HepG2 (cell line): Measurements from ENCODE around the gene AFF4. TPM values are rescaled to one million over a fixed set of nuclear protein-coding genes. Genes with fewer than 3 reads are reported as not detected.

Experiments used
- ETV6 ChIP-seq: sonication (generic); formaldehyde crosslinking; conservative IDR thresholded peaks from 2 replicates; pipeline ENCODE4 v1.4.0; 2020; ENCODE audit warnings: missing genetic modification reagents
- HNF4A ChIP-seq: sonication (generic); formaldehyde crosslinking; IDR thresholded peaks from 2 replicates; pipeline ENCODE4 v1.4.0; 2020; ENCODE audit warnings: missing genetic modification reagents
- HOMEZ ChIP-seq: IDR thresholded peaks from 2 replicates; pipeline ENCODE4 v1.6.1; 2016; ENCODE audit warnings: low read depth
- IRF1 ChIP-seq: sonication (generic); formaldehyde crosslinking; IDR thresholded peaks from 2 replicates; pipeline ENCODE4 v1.4.0; 2020; ENCODE audit warnings: low read depth, mild to moderate bottlenecking, missing genetic modification reagents
- KDM5A ChIP-seq: fragments of 200-600 bp; sonication (generic); IDR thresholded peaks from 2 replicates; pipeline ENCODE4 v1.7.0; 2018; ENCODE audit warnings: antibody characterized with exemption, mild to moderate bottlenecking, low read length, borderline replicate concordance
- MAFK ChIP-seq, 2 experiments: IDR thresholded peaks in 1 of 2; conservative IDR thresholded peaks in 1 of 2; 2 replicates each; pipeline ENCODE4 v1.6.1; 2011; ENCODE audit warnings: improper control_type of control experiment in 2 of 2, low read length in 2 of 2
- MED8 ChIP-seq: sonication (generic); formaldehyde crosslinking; IDR thresholded peaks from 2 replicates; pipeline ENCODE4 v1.8.1; 2023; ENCODE audit warnings: mild to moderate bottlenecking, missing genetic modification reagents; ENCODE audit not compliant: insufficient replicate concordance
- NCOA1 ChIP-seq: sonication (generic); formaldehyde crosslinking; IDR thresholded peaks from 2 replicates; pipeline ENCODE4 v1.9.0; 2021; ENCODE audit warnings: missing genetic modification reagents
- NR2F6 ChIP-seq, 2 experiments: IDR thresholded peaks; 2 replicates each; pipeline ENCODE4 v1.6.1; 2016; ENCODE audit warnings: antibody characterized with exemption in 1 of 2, mild to moderate bottlenecking in 1 of 2
- PAF1 ChIP-seq: IDR thresholded peaks from 2 replicates; pipeline ENCODE4 v1.6.1; 2016; ENCODE audit warnings: missing genetic modification reagents, missing compliant biosample characterization
- PAWR ChIP-seq: sonication (generic); formaldehyde crosslinking; IDR thresholded peaks from 2 replicates; pipeline ENCODE4 v1.4.0; 2020; ENCODE audit warnings: missing genetic modification reagents, mild to moderate bottlenecking, borderline replicate concordance
- PHF20 ChIP-seq: sonication (generic); formaldehyde crosslinking; IDR thresholded peaks from 2 replicates; pipeline ENCODE4 v1.5.0; 2020; ENCODE audit warnings: mild to moderate bottlenecking, missing genetic modification reagents
- PRMT3 ChIP-seq: sonication (generic); formaldehyde crosslinking; IDR thresholded peaks from 2 replicates; pipeline ENCODE4 v1.8.1; 2022; ENCODE audit warnings: low read depth, mild to moderate bottlenecking, moderate library complexity, missing genetic modification reagents, borderline replicate concordance
- RBM22 ChIP-seq: fragments of 200-400 bp; formaldehyde crosslinking; optimal IDR thresholded peaks from 2 replicates; pipeline ENCODE3; 2017; ENCODE audit warnings: mild to moderate bottlenecking, low read length, moderate library complexity
- REL ChIP-seq: sonication (generic); formaldehyde crosslinking; conservative IDR thresholded peaks from 2 replicates; pipeline ENCODE4 v1.8.0; 2022; ENCODE audit warnings: mild to moderate bottlenecking, missing genetic modification reagents, moderate library complexity
- SIX1 ChIP-seq: sonication (generic); formaldehyde crosslinking; IDR thresholded peaks from 2 replicates; pipeline ENCODE4 v1.4.0; 2020; ENCODE audit warnings: missing genetic modification reagents, borderline replicate concordance
- SNRNP70 ChIP-seq: fragments of 200-400 bp; formaldehyde crosslinking; IDR thresholded peaks from 2 replicates; pipeline ENCODE4 v1.6.1; 2017; ENCODE audit warnings: mild to moderate bottlenecking, low read depth, low read length, moderate library complexity
- SRSF1 ChIP-seq: fragments of 200-400 bp; formaldehyde crosslinking; optimal IDR thresholded peaks from 2 replicates; pipeline ENCODE3; 2017; ENCODE audit warnings: mild to moderate bottlenecking, low read depth, low read length, moderate library complexity
- SRSF9 ChIP-seq: fragments of 200-400 bp; formaldehyde crosslinking; IDR thresholded peaks from 2 replicates; pipeline ENCODE4 v1.6.1; 2018; ENCODE audit warnings: borderline replicate concordance, mild to moderate bottlenecking, low read depth, low read length; ENCODE audit not compliant: insufficient read depth, poor library complexity, severe bottlenecking
- ZFP36L2 ChIP-seq: sonication (generic); formaldehyde crosslinking; IDR thresholded peaks from 2 replicates; pipeline ENCODE4 v1.4.0; 2020; ENCODE audit warnings: missing genetic modification reagents
- ZNF121 ChIP-seq: sonication (generic); formaldehyde crosslinking; IDR thresholded peaks from 2 replicates; pipeline ENCODE4 v1.5.0; 2020; ENCODE audit warnings: mild to moderate bottlenecking, missing genetic modification reagents
- ZNF205 ChIP-seq: IDR thresholded peaks from 2 replicates; pipeline ENCODE4 v1.6.1; 2018; ENCODE audit warnings: missing biosample characterization, missing genetic modification reagents
- ZNF234 ChIP-seq: sonication (generic); formaldehyde crosslinking; conservative IDR thresholded peaks from 2 replicates; pipeline ENCODE4 v1.5.1; 2020; ENCODE audit warnings: mild to moderate bottlenecking, missing genetic modification reagents
- ZNF441 ChIP-seq: sonication (generic); formaldehyde crosslinking; IDR thresholded peaks from 2 replicates; pipeline ENCODE4 v1.7.0; 2021; ENCODE audit warnings: missing genetic modification reagents, borderline replicate concordance
- ZNF446 ChIP-seq: sonication (generic); formaldehyde crosslinking; IDR thresholded peaks from 2 replicates; pipeline ENCODE4 v1.5.0; 2020; ENCODE audit warnings: mild to moderate bottlenecking, missing genetic modification reagents
- ZNF740 ChIP-seq: sonication (generic); formaldehyde crosslinking; IDR thresholded peaks from 2 replicates; pipeline ENCODE4 v1.4.0; 2020; ENCODE audit warnings: missing genetic modification reagents
- ZNF773 ChIP-seq: sonication (generic); formaldehyde crosslinking; IDR thresholded peaks from 2 replicates; pipeline ENCODE4 v1.4.0; 2020; ENCODE audit warnings: missing genetic modification reagents, borderline replicate concordance
- ZSCAN25 ChIP-seq: sonication (generic); formaldehyde crosslinking; IDR thresholded peaks from 2 replicates; pipeline ENCODE4 v1.8.0; 2022; ENCODE audit warnings: mild to moderate bottlenecking, missing genetic modification reagents
- ZSCAN9 ChIP-seq: IDR thresholded peaks from 2 replicates; pipeline ENCODE4 v1.6.1; 2016; ENCODE audit warnings: borderline replicate concordance
- polyA plus RNA-seq, 8 experiments: library from polyadenylated mRNA; depleted of rRNA in 3 of 8; stranded (reverse) in 7 of 8; unstranded in 1 of 8; fragments of >200 nt; fragmentation: Illumina TruSeq in 4 of 8; extraction: Trizol in 4 of 8; gene quantifications; 2 replicates each; pipeline versions ENCODE4 v1.2.1 to v1.2.3, GENCODE V29; 2011 to 2016; ENCODE audit warnings: low read depth in 4 of 8, missing spikeins in 1 of 8, mixed read lengths in 1 of 8; ENCODE audit not compliant: insufficient read depth in 1 of 8
- total RNA-seq, 5 experiments: library from RNA; depleted of rRNA; stranded (reverse); fragments of >200 nt; fragmentation: Illumina TruSeq; extraction: Trizol; gene quantifications; 2 replicates each; pipeline ENCODE4 v1.2.3, GENCODE V29; 2016; ENCODE audit warnings: low read depth in 1 of 5

AFF4 gene
- total and polyA plus RNA-seq, 2 of the 13 experiments (the other 11 are each of a cell fraction or from before 2014, with no cell fraction given): 22.1 to 25.5 TPM

GRCh38 chr5:132830436-132831094 lies 132.9 kb downstream of the AFF4 start, which contains the start of gene SHROOM1 (continued):
- no peak; the same call in 1 of the 2 replicates for TF ChIP-seq PRMT3 (CRISPR knock-in tag)
- 0 out of 2 replicates have a peak, but pooled peaks have one; percentile 23 for TF ChIP-seq ZNF205
- TF ChIP-seq RBM22: no peak
- no peak for TF ChIP-seq KDM5A
- TF ChIP-seq PAF1 (CRISPR knock-in tag): no peak
- peak; percentile 63; the same call in 1 of the 2 replicates for TF ChIP-seq NCOA1 (CRISPR knock-in tag)
- peak; percentile 27; the same call in 1 of the 2 replicates for TF ChIP-seq HNF4A (CRISPR knock-in tag)
- TF ChIP-seq MAFK (conservative IDR thresholded peaks at IDR 0.05 in 1 of 2, IDR thresholded peaks at IDR 0.05 in 1 of 2; ENCODE audit: low read length in 2 of 2): no peak
- TF ChIP-seq HOMEZ (CRISPR knock-in tag): no peak
- TF ChIP-seq SRSF9: no peak
- no peak for TF ChIP-seq NR2F6 (IDR thresholded peaks at IDR 0.05)
- TF ChIP-seq NR2F6 (CRISPR knock-in tag; IDR thresholded peaks at IDR 0.05): no peak; the same call in 1 of the 2 replicates
- TF ChIP-seq ZNF446 (CRISPR knock-in tag): peak; percentile 94
- peak; percentile 63; the same call in 1 of the 2 replicates for TF ChIP-seq ZNF234
- no peak for TF ChIP-seq ZNF121 (CRISPR knock-in tag)
- TF ChIP-seq ZNF740 (CRISPR knock-in tag): peak; percentile 77; the same call in 1 of the 2 replicates
- peak; percentile 68 for TF ChIP-seq ETV6
- TF ChIP-seq PHF20: peak; percentile 25; the same call in 1 of the 2 replicates
- no peak for TF ChIP-seq ZNF773 (CRISPR knock-in tag)
- 0 out of 2 replicates have a peak, but pooled peaks have one; percentile 26 for TF ChIP-seq SIX1 (CRISPR knock-in tag)
- TF ChIP-seq MED8 (CRISPR knock-in tag): peak; percentile 55
- TF ChIP-seq REL (CRISPR knock-in tag): no peak
- TF ChIP-seq ZSCAN25 (CRISPR knock-in tag): peak; percentile 49; the same call in 1 of the 2 replicates
- TF ChIP-seq SNRNP70: no peak
- peak; percentile 66 for TF ChIP-seq SRSF1
- TF ChIP-seq PAWR (CRISPR knock-in tag): no peak
- TF ChIP-seq ZNF441: peak; percentile 68; the same call in 1 of the 2 replicates
- TF ChIP-seq ZFP36L2 (CRISPR knock-in tag): no peak
- TF ChIP-seq ZSCAN9 (CRISPR knock-in tag): peak; percentile 26; the same call in 1 of the 2 replicates
- no peak for TF ChIP-seq IRF1
